ENCODE measurements around the gene GSPT1.

GSPT1 gene

DNA sequence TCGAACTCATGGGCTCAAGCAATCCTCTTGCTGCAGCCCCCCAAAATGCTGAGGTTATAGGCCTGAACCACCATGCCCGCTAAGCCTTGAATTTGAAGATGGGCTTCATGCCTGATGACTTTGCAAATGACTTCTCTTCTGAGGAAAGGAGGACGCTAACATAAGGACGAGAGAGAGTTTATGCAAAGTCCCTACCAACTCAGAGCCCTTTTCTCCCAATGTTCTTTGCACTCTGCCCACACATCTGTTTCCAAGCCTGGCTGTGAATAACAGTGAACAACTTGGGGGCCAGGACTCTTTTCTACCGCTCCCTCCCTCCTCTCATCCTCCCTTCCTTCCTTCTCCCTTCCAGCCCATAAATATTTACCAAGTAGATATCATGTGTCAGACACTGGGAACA is 34.6 kb upstream of the GSPT1 start:
- H3K9ac ChIP-seq (ENCODE audit: low read length) = no peak overlapping the region
- no peaks in the 10 kb centered on the region for H3K9me2 ChIP-seq (replicated peaks; ENCODE audit: insufficient read depth, low read length)
- TF ChIP-seq EZH2phosphoT487 (IDR thresholded peaks at IDR 0.05; ENCODE audit: low read length) = no peak
- no peak for TF ChIP-seq CTCF (IDR thresholded peaks at IDR 0.05; ENCODE audit: low read length)
- no peak for TF ChIP-seq EZH2 (optimal IDR thresholded peaks at IDR 0.05; ENCODE audit: low read depth, low read length)
- H4K20me1 ChIP-seq (ENCODE audit: insufficient read depth, low read length) = no peaks in the 10 kb centered on the region
- peaks cover 11% of the 10 kb centered on the region for H3K79me2 ChIP-seq (ENCODE audit: low read length)
- no peak overlapping the region for H3K27ac ChIP-seq (ENCODE audit: low read length)
- no peaks in the 10 kb centered on the region for H3K27me3 ChIP-seq (replicated peaks; ENCODE audit: insufficient read depth, low read length)
- no peak for DNase-seq
- no peak overlapping the region for H2AFZ ChIP-seq (ENCODE audit: low read length)
- H3K36me3 ChIP-seq (replicated peaks; ENCODE audit: insufficient read depth, low read length) = no peaks in the 10 kb centered on the region
- no peak overlapping the region for H3K4me2 ChIP-seq (ENCODE audit: low read depth, low read length)
- 0 out of 2 replicates have a peak, but pooled peaks cover 2% of the 10 kb centered on the region for H3F3A ChIP-seq (ENCODE audit: insufficient read depth, low read length)
- no peaks in the 10 kb centered on the region for H3K9me3 ChIP-seq (replicated peaks; ENCODE audit: insufficient read depth, low read length)
- H3K4me3 ChIP-seq (ENCODE audit: low read length) = no peak overlapping the region
- peaks cover 6% of the 10 kb centered on the region; the same call in 1 of the 2 replicates for H3K4me1 ChIP-seq (ENCODE audit: low read length)

DNA sequence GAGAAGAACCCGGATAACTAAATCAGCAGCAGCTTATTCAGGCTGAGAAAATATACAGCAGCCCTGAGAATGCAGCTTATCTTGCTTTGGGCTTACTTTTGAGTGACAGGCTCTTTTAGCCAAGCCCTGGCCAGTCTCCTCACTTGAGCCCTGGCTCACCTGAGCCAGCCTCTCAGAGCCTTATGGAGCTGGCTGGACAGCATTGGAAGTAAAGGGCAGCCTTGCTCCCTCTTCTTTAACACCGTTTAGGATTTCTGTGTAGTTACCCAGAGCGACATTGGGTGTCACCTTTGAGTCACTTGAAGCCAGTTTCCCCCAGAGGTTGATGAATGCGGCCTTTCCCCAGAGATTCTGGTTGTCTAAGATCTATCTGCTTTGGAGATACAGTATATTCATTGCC is 33.8 kb upstream of the GSPT1 start:
- 0 out of 2 replicates have a peak, but pooled peaks cover 2% of the 10 kb centered on the region for H3F3A ChIP-seq (ENCODE audit: insufficient read depth, low read length)
- no peaks in the 10 kb centered on the region for H3K27me3 ChIP-seq (replicated peaks; ENCODE audit: insufficient read depth, low read length)
- H3K36me3 ChIP-seq (replicated peaks; ENCODE audit: insufficient read depth, low read length) = no peaks in the 10 kb centered on the region
- H3K4me3 ChIP-seq (ENCODE audit: low read length) = no peak overlapping the region
- H3K27ac ChIP-seq (ENCODE audit: low read length) = no peak overlapping the region
- peak; percentile 70 for TF ChIP-seq CTCF (IDR thresholded peaks at IDR 0.05; ENCODE audit: low read length)
- no peak for TF ChIP-seq EZH2phosphoT487 (IDR thresholded peaks at IDR 0.05; ENCODE audit: low read length)
- no peak overlapping the region for H3K9ac ChIP-seq (ENCODE audit: low read length)
- no peaks in the 10 kb centered on the region for H3K9me2 ChIP-seq (replicated peaks; ENCODE audit: insufficient read depth, low read length)
- DNase-seq = peak; percentile 75
- no peaks in the 10 kb centered on the region for H4K20me1 ChIP-seq (ENCODE audit: insufficient read depth, low read length)
- H2AFZ ChIP-seq (ENCODE audit: low read length) = no peak overlapping the region
- 0 out of 2 replicates have a peak, but pooled peaks cover 5% of the 10 kb centered on the region for H3K4me1 ChIP-seq (ENCODE audit: low read length)
- H3K9me3 ChIP-seq (replicated peaks; ENCODE audit: insufficient read depth, low read length) = no peaks in the 10 kb centered on the region
- no peak overlapping the region for H3K4me2 ChIP-seq (ENCODE audit: low read depth, low read length)
- peaks cover 8% of the 10 kb centered on the region for H3K79me2 ChIP-seq (ENCODE audit: low read length)

GRCh38 chr16:11948819-11949218 is 33.1 kb upstream of the GSPT1 start:
- Histone ChIP-seq H3K36me3 (replicated peaks; ENCODE audit: insufficient read depth, low read length) (no peaks in the 10 kb centered on the region), H3K9me3 (replicated peaks; ENCODE audit: insufficient read depth, low read length) (no peaks in the 10 kb centered on the region), H3K4me1 (ENCODE audit: low read length) (0 out of 2 replicates have a peak, but pooled peaks cover 5% of the 10 kb centered on the region), H3K4me3 (ENCODE audit: low read length) (no peak overlapping the region), H4K20me1 (ENCODE audit: insufficient read depth, low read length) (no peaks in the 10 kb centered on the region), H3K27ac (ENCODE audit: low read length) (no peak overlapping the region), H3K79me2 (ENCODE audit: low read length) (peaks cover 8% of the 10 kb centered on the region), H3K27me3 (replicated peaks; ENCODE audit: insufficient read depth, low read length) (no peaks in the 10 kb centered on the region), H2AFZ (ENCODE audit: low read length) (no peak overlapping the region), H3F3A (ENCODE audit: insufficient read depth, low read length) (0 out of 2 replicates have a peak, but pooled peaks cover 2% of the 10 kb centered on the region), H3K9me2 (replicated peaks; ENCODE audit: insufficient read depth, low read length) (no peaks in the 10 kb centered on the region), H3K9ac (ENCODE audit: low read length) (no peak overlapping the region), H3K4me2 (ENCODE audit: low read depth, low read length) (no peak overlapping the region)
- no peak for DNase-seq
- no peak for TF ChIP-seq EZH2 (optimal IDR thresholded peaks at IDR 0.05; ENCODE audit: low read depth, low read length)
- no peak for TF ChIP-seq EZH2phosphoT487 (IDR thresholded peaks at IDR 0.05; ENCODE audit: low read length)
- TF ChIP-seq CTCF (IDR thresholded peaks at IDR 0.05; ENCODE audit: low read length) = no peak
